GM11168 (cell line): ENCODE measurements around the gene SCAF8.
"Not testable (repeated sequence)": the region's sequence is repeated elsewhere in the genome, so short reads cannot be mapped to it uniquely, and the experiment has no call there.

Experiments
- in situ Hi-C: fragments of 300-500 bp; cut with MboI; formaldehyde crosslinking; loops from one replicate; pipeline ENCODE4 v1.12.0; 2022; ENCODE audit warnings: low sequenced_read_pairs; ENCODE audit not compliant: unreplicated experiment

The SCAF8 gene

GRCh38 chr6:154733183-154733625 is at the start of gene SCAF8:
Gene SCAF8, plus strand, starts transcription at chr6:154733416. Its CDS starts 485 bp downstream, at chr6:154733901.
- in situ Hi-C loops, result no loop called here

- in situ Hi-C loops, result no loop called here
These were observed 49.3 kb upstream of the SCAF8 start for GRCh38 chr6:154683756-154684523.

- in situ Hi-C loops, result no loop called here
These were observed 47.1 kb upstream of the SCAF8 start for GRCh38 chr6:154686162-154686561.

GRCh38 chr6:154689493-154690255 is 43.5 kb upstream of the SCAF8 start:
- in situ Hi-C loops, result no loop called here

GRCh38 chr6:154690857-154691256 is 42.4 kb upstream of the SCAF8 start:
- in situ Hi-C loops, result no loop called here

GRCh38 chr6:154696661-154697060 is 36.6 kb upstream of the SCAF8 start:
- in situ Hi-C loops, result no loop called here

GRCh38 chr6:154703124-154703523 is 30.1 kb upstream of the SCAF8 start:
- in situ Hi-C loops, result no loop called here

- in situ Hi-C loops, result no loop called here
These were observed 27.6 kb upstream of the SCAF8 start for GRCh38 chr6:154705471-154706113.

GRCh38 chr6:154706389-154706788 is 26.8 kb upstream of the SCAF8 start:
- in situ Hi-C loops, result no loop called here

- in situ Hi-C loops, result no loop called here
These were observed 23.6 kb upstream of the SCAF8 start for GRCh38 chr6:154709621-154710020.

GRCh38 chr6:154710689-154711088 is 22.5 kb upstream of the SCAF8 start:
- in situ Hi-C loops, result no loop called here

GRCh38 chr6:154715446-154715845 is 17.8 kb upstream of the SCAF8 start:
- in situ Hi-C loops, result no loop called here

GRCh38 chr6:154716350-154716749 is 16.9 kb upstream of the SCAF8 start:
- in situ Hi-C loops, result not testable (repeated sequence)

- in situ Hi-C loops, result no loop called here
These were observed 13.8 kb upstream of the SCAF8 start for GRCh38 chr6:154719433-154719832.

- in situ Hi-C loops, result no loop called here
These were observed 13.4 kb upstream of the SCAF8 start for GRCh38 chr6:154719854-154720253.

- in situ Hi-C loops, result no loop called here
These were observed 11.8 kb upstream of the SCAF8 start for GRCh38 chr6:154721460-154721859.

- in situ Hi-C loops, result no loop called here
These were observed 6.3 kb upstream of the SCAF8 start for GRCh38 chr6:154726887-154727286.

GRCh38 chr6:154731296-154732218 is 1.7 kb upstream of the SCAF8 start:
- in situ Hi-C loops, result no loop called here

GRCh38 chr6:154732538-154733182 is 556 bp upstream of the SCAF8 start:
- in situ Hi-C loops, result no loop called here
